BJ (cell line): ENCODE measurements around the gene HOXC6. TPM values are rescaled to one million over a fixed set of nuclear protein-coding genes. Genes with fewer than 3 reads are reported as not detected.

Experiments
- CTCF ChIA-PET: fragments of 350-600 bp; formaldehyde crosslinking; extraction: SDS; loops from one replicate; lab custom pipeline; 2021; ENCODE audit warnings: antibody characterized with exemption, inconsistent platforms; lab: Yijun Ruan, JAX
- POLR2A ChIA-PET: fragments of 300-600 bp; sonication (Branson Sonifier 250); formaldehyde crosslinking; extraction: SDS; loops from one replicate; lab custom pipeline; 2021; ENCODE audit warnings: antibody characterized with exemption; lab: Charles Lee
- DNase-seq: peaks from one replicate; pipeline ENCODE4 v3.0.0-alpha.2; 2011; ENCODE audit warnings: low read depth
- H3K27me3 ChIP-seq: 2 replicates; pipeline ENCODE4 v1.6.0; 2011; ENCODE audit warnings: low read length; ENCODE audit not compliant: control insufficient read depth, insufficient read depth
- H3K36me3 ChIP-seq: 2 replicates; pipeline ENCODE4 v1.5.1; 2011; ENCODE audit warnings: low read length; ENCODE audit not compliant: control insufficient read depth, insufficient read depth
- H3K4me3 ChIP-seq: 2 replicates; pipeline ENCODE4 v1.5.1; 2011; ENCODE audit warnings: low read depth, mild to moderate bottlenecking, control low read depth, low read length
- CTCF ChIP-seq: IDR thresholded peaks from 2 replicates; pipeline ENCODE4 v1.5.1; 2011; ENCODE audit warnings: low read depth, mild to moderate bottlenecking, control low read depth, inconsistent platforms, low read length, moderate library complexity; ENCODE audit not compliant: insufficient read depth
- polyA plus RNA-seq: library from polyadenylated mRNA; depleted of rRNA; stranded (reverse); fragments of >200 nt; gene quantifications from 2 replicates; pipeline ENCODE4 v1.2.3, GENCODE V29; 2011

The HOXC6 gene
- polyA plus RNA-seq, 1 experiment: 5.9 TPM

GRCh38 chr12:53984901-53985691, 43.1 kb upstream of the HOXC6 start, which contains the start of gene HOXC10:
HOXC10 (plus strand) TSS chr12:53985146; CDS start chr12:53985260, 114 bp downstream.
- DNase-seq: no peak
- ChIA-PET POLR2A (interaction anchor here (0.5 kb wide), 1 partner anchor 210 kb away, joined by 3 read pairs; no protein-coding TSS in a partner anchor), CTCF (interaction anchor here (0.5 to 5.8 kb wide), 39 partner anchors 9 to 419 kb away, joined by 3 to 90 read pairs (median 5); partner anchors contain the start of genes HOXC11, HOXC5, HOXC8 and HOXC9)
- no peaks in the 10 kb centered on the region for H3K36me3 ChIP-seq
- TF ChIP-seq CTCF: peak; percentile 83
- peaks cover 2% of the 10 kb centered on the region; the same call in 1 of the 2 replicates for H3K27me3 ChIP-seq
- peak within 1 kb of the TSS; percentile 60 for H3K4me3 ChIP-seq

GRCh38 chr12:53985692-53985993, 42.6 kb upstream of the HOXC6 start:
- POLR2A ChIA-PET: no interaction called here
- no peaks in the 10 kb centered on the region; the same call in 1 of the 2 replicates for H3K36me3 ChIP-seq
- CTCF ChIA-PET: interaction anchor here (0.8 to 5.8 kb wide), 29 partner anchors 10 to 418 kb away, joined by 3 to 90 read pairs (median 6); partner anchors contain the start of genes HOXC5, HOXC8, HOXC9 and SMUG1
- H3K4me3 ChIP-seq: peak overlapping the region; percentile 60
- no peak for DNase-seq
- TF ChIP-seq CTCF: no peak
- H3K27me3 ChIP-seq: peaks cover 2% of the 10 kb centered on the region; the same call in 1 of the 2 replicates

DNA sequence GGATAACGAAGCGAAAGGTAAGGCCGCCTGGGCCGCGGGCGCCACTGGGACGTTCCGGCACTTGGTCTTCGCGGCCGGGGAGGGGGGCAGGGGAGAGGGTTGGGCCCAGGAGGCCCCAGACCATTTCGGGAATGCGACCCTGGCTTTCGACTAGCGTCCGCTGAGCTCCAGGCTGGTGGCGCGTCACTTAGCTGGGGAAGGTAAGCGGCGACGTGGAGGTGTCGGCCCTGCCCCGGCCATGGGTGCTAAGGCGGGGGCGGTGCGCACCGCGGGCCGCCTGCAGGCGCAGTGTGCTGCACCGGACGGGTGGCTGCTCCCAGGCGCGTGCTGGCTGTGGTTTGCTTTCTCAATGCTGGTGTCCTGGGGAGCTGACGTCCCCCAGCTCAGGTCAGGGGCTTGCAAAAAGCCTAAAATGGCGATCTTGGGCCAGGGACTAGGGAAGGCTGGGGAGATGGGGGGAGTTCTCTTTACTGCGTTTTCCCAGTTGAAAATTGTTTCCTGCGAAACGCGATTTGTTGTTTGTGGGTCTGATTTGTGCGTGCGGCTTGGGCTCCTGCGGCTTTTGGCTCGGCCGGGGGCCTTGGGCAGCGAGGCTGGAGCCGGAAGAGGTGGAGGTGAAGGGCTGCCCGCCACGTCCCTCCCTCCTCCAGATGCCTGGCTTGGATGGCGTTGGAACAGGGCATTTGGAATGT, 42.1 kb upstream of the HOXC6 start:
- ChIA-PET POLR2A (no interaction called here), CTCF (interaction anchor here (0.8 to 5.8 kb wide), 28 partner anchors 10 to 418 kb away, joined by 3 to 90 read pairs (median 6); partner anchors contain the start of genes HOXC5, HOXC8 and HOXC9)
- no peaks in the 10 kb centered on the region; the same call in 1 of the 2 replicates for H3K36me3 ChIP-seq
- no peak for DNase-seq
- TF ChIP-seq CTCF: no peak
- H3K4me3 ChIP-seq: peak overlapping the region; percentile 60
- H3K27me3 ChIP-seq: peaks cover 3% of the 10 kb centered on the region; the same call in 1 of the 2 replicates

DNA sequence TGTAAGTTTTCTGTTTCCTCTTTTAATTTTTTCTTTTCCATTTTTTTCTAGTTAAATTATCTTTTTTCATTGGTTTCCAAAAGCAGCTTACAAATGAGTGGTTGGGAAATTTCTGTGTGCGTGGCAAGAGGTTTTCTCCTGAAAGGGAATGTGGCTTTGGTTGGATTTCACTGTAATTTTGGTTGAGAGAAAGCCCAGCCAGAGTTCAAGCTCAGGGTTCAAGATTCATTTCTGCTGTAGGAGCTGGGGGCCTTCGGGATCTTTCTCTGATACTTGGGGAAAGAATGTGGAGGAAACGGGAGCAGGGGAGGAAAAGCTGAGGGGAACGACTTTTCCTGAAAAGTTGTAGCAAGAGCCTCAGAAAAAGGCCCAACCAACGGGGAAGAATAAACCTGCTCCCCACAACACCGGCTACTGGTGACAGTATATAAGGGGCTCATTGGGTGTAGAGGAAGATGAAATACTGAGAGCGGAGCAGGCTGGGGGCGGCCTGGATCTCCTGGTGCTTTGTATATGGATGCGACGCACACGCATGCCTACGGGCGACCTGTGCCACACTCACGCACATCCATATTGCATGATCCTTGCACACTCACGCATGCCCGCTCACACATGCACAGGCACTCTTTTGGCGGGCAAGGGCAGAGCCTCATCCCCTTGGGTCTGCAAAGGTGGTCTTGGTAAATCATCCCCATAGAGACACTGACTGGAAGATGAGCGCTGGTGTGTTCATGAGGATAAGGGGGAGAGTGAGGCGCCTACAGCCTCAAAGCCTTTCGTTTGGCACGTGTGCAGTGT, 41.4 kb upstream of the HOXC6 start:
- peak overlapping the region; percentile 60 for H3K4me3 ChIP-seq

More for the DNA sequence above, 41.4 kb upstream of the HOXC6 start:
- POLR2A ChIA-PET: no interaction called here
- no peak for TF ChIP-seq CTCF
- Histone ChIP-seq H3K27me3 (peaks cover 5% of the 10 kb centered on the region; the same call in 1 of the 2 replicates), H3K36me3 (no peaks in the 10 kb centered on the region; the same call in 1 of the 2 replicates)
- CTCF ChIA-PET: interaction anchor here (0.9 to 5.8 kb wide), 12 partner anchors 13 to 240 kb away, joined by 3 to 90 read pairs (median 11); partner anchors contain the start of genes HOXC5, HOXC8 and HOXC9
- no peak for DNase-seq
